Measurements from ENCODE around the gene AIFM2. TPM values are rescaled to one million over a fixed set of nuclear protein-coding genes. Genes with fewer than 3 reads are reported as not detected.

The AIFM2 gene
- total and polyA plus RNA-seq, 2 of the 13 experiments (the other 11 are each of a cell fraction or from before 2014, with no cell fraction given): 20.3 to 29.5 TPM

DNA sequence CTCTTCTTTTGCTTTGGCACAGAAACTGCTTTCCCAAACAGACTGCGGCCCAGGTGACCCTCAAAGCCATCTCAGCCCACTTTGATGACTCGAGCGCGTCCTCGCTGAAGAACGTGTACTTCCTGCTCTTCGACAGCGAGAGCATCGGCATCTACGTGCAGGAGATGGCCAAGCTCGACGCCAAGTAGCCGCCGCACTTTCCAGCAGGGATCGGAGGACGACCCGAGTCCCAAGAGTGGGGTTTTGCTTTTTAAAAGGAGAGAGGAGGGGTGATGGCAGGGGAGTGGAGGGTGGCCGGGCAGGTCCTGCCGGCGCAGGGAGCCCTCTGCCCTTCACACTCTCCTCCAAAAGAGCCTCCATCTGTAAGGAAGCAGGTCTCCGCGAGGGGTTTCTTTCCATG, 21.1 kb downstream of the AIFM2 start:
- POLR2A ChIA-PET: no interaction called here
- no peak for FAIRE-seq
- 98% methylated on average over 22 of the region's 22 CpGs for WGBS (ENCODE audit: low lambda C conversion rate)
- Histone ChIP-seq H3K79me2 (ENCODE audit: insufficient read depth, low read length) (no peaks in the 10 kb centered on the region), H3K27me3 (ENCODE audit: control insufficient read depth in 1 of 2, insufficient read depth in 2 of 2, low read length in 2 of 2) (no peaks in the 10 kb centered on the region; a peak in 1 of 5 replicates), H3K4me3 (replicated peaks in 1 of 3; ENCODE audit: insufficient read depth in 1 of 3, low read depth in 2 of 3, low read length in 3 of 3) (no peak overlapping the region), H3K4me1 (ENCODE audit: insufficient read depth, low read length) (peaks cover 23% of the 10 kb centered on the region), H3K9me3 (ENCODE audit: low read length) (no peaks in the 10 kb centered on the region), H3K27ac (ENCODE audit: extremely low read length, insufficient read depth, low read length) (no peak overlapping the region), H2AFZ (ENCODE audit: low read length) (no peak overlapping the region), H3K9ac (ENCODE audit: insufficient read depth, low read depth, low read length) (no peak overlapping the region), H3K4me2 (ENCODE audit: low read depth, low read length) (no peak overlapping the region), H4K20me1 (ENCODE audit: insufficient read depth, low read length) (no peaks in the 10 kb centered on the region), H3K36me3 (replicated peaks in 1 of 2; ENCODE audit: control insufficient read depth in 1 of 2, insufficient read depth in 2 of 2, low read length in 2 of 2) (peaks cover 20 to 53% of the 10 kb centered on the region in 2 experiments; a peak in 4 of 5 replicates)
- CTCF ChIA-PET (ENCODE audit: low intra/inter-chr PET ratio, low total read pairs): no interaction called here
- ATAC-seq: no peak
- no TSS peak for BruUV-seq (replicated peaks)
- DNase-seq (ENCODE audit: low spot score): no peak
- TF ChIP-seq ZNF687 (CRISPR knock-in tag; IDR thresholded peaks at IDR 0.05): 0 out of 2 replicates have a peak, but pooled peaks have one; percentile 13
- TF ChIP-seq ZNF101 (CRISPR knock-in tag; IDR thresholded peaks at IDR 0.05; ENCODE audit: borderline replicate concordance, low read depth): no peak
- TF ChIP-seq AGO2 (optimal IDR thresholded peaks at IDR 0.05; ENCODE audit: low read depth, low read length): peak; percentile 79
- peak; percentile 20 for TF ChIP-seq RBM22 (optimal IDR thresholded peaks at IDR 0.05; ENCODE audit: low read length)
- in situ Hi-C loops (cut with HindIII; ENCODE audit: extremely low pct_ligation_motif_present, low pct_unique_long_range_greater_than_20kb): no loop called here
- intact Hi-C loops (cut with micrococcal nuclease; ENCODE audit: unreplicated experiment): no loop called here

All from HepG2 (cell line).